Immature natural killer cell (primary cell): ENCODE data around the gene PPP2R1A. TPM values are rescaled to one million over a fixed set of nuclear protein-coding genes. Genes with fewer than 3 reads are reported as not detected.

Experiments used
- DNase-seq, 3 donors: peaks; one replicate each; pipeline ENCODE4 v3.0.0; 2022; ENCODE audit warnings: mixed read lengths in 1 of 3
- H3K27ac Mint-ChIP-seq, 6 donors: one replicate each; pipeline ENCODE4 v1.8.0; 2020; ENCODE audit warnings: mixed read lengths in 6 of 6, mild to moderate bottlenecking in 5 of 6, inconsistent platforms in 4 of 6, moderate library complexity in 3 of 6
- H3K27me3 Mint-ChIP-seq, 3 donors: one replicate each; pipeline ENCODE4 v1.8.0; 2020 to 2021; ENCODE audit warnings: low read depth in 3 of 3, mild to moderate bottlenecking in 3 of 3, mixed read lengths in 3 of 3, moderate library complexity in 3 of 3, inconsistent platforms in 1 of 3
- H3K36me3 Mint-ChIP-seq, 3 donors: one replicate each; pipeline ENCODE4 v1.8.0; 2020; ENCODE audit warnings: mixed read lengths in 3 of 3, inconsistent platforms in 2 of 3, mild to moderate bottlenecking in 2 of 3
- H3K4me1 Mint-ChIP-seq, 2 donors: one replicate each; pipeline ENCODE4 v1.8.0; 2020; ENCODE audit warnings: inconsistent platforms in 2 of 2, mild to moderate bottlenecking in 2 of 2, mixed read lengths in 2 of 2, moderate library complexity in 1 of 2
- H3K4me3 Mint-ChIP-seq, 5 donors: one replicate each; pipeline ENCODE4 v1.8.0; 2020; ENCODE audit warnings: mild to moderate bottlenecking in 5 of 5, mixed read lengths in 5 of 5, inconsistent platforms in 3 of 5, moderate library complexity in 3 of 5
- H3K9me3 Mint-ChIP-seq, 6 donors: one replicate each; pipeline ENCODE4 v1.8.0; 2020; ENCODE audit warnings: mild to moderate bottlenecking in 6 of 6, mixed read lengths in 6 of 6, inconsistent platforms in 4 of 6, moderate library complexity in 3 of 6
- polyA plus RNA-seq, 3 donors: library from polyadenylated mRNA; unstranded; fragments of 300-500 nt; fragmentation: Illumina TruSeq; gene quantifications; one replicate each; pipeline ENCODE4 v1.2.3, GENCODE V29; 2021

Gene PPP2R1A
- 100 to 1,000 TPM; 219 to 249 (median 243) TPM for polyA plus RNA-seq

GRCh38 chr19:52189735-52190486, at the start of gene PPP2R1A:
Gene PPP2R1A (plus strand): TSS chr19:52190052. CDS start chr19:52190097, 45 bp downstream.
- Mint-ChIP-seq H3K4me1 (peaks cover 49 to 55% of the 10 kb centered on the region in 2 donors), H3K9me3 (peaks cover 0 to 1% (median 0%) of the 10 kb centered on the region in 6 donors), H3K27ac (peak within 1 kb of the TSS; percentile 98 to 100 (median 100)), H3K4me3 (peak within 1 kb of the TSS; percentile 93 to 99 (median 95)), H3K36me3 (peaks cover 0 to 12% (median 4%) of the 10 kb centered on the region in 3 donors), H3K27me3 (peaks cover 6 to 18% (median 13%) of the 10 kb centered on the region in 3 donors)
- peak; percentile 98 to 99 (median 99) for DNase-seq

- Mint-ChIP-seq H3K4me1 (peaks cover 38 to 53% of the 10 kb centered on the region in 2 donors), H3K36me3 (peaks cover 3 to 9% (median 6%) of the 10 kb centered on the region in 3 donors), H3K9me3 (peaks cover 0 to 15% (median 8%) of the 10 kb centered on the region in 6 donors), H3K27me3 (peaks cover 2 to 7% (median 6%) of the 10 kb centered on the region in 3 donors), H3K4me3 (peak overlapping the region in 3 of 5 donors; percentile 3 to 69 (median 11)), H3K27ac (peak overlapping the region in 5 of 6 donors; percentile 6 to 87 (median 46))
- no peak for DNase-seq
These were observed 48.6 kb upstream of the PPP2R1A start for GRCh38 chr19:52141203-52141602.

GRCh38 chr19:52142001-52142595, 47.8 kb upstream of the PPP2R1A start:
- peaks cover 0 to 6% (median 3%) of the 10 kb centered on the region in 3 donors for H3K36me3 Mint-ChIP-seq
- H3K9me3 Mint-ChIP-seq: peaks cover 0 to 12% (median 4%) of the 10 kb centered on the region in 6 donors
- peaks cover 2 to 7% (median 6%) of the 10 kb centered on the region in 3 donors for H3K27me3 Mint-ChIP-seq
- H3K27ac Mint-ChIP-seq: peak overlapping the region in 1 of 6 donors; percentile 40
- no peak for DNase-seq
- H3K4me3 Mint-ChIP-seq: no peak overlapping the region
- peaks cover 32 to 44% of the 10 kb centered on the region in 2 donors for H3K4me1 Mint-ChIP-seq

- peaks cover 14 to 25% (median 18%) of the 10 kb centered on the region in 3 donors for H3K36me3 Mint-ChIP-seq
- DNase-seq: no peak
- H3K27me3 Mint-ChIP-seq: peaks cover 0 to 2% (median 0%) of the 10 kb centered on the region in 3 donors
- H3K27ac Mint-ChIP-seq: no peak overlapping the region
- no peak overlapping the region for H3K4me3 Mint-ChIP-seq
- peaks cover 14 to 53% (median 32%) of the 10 kb centered on the region in 6 donors for H3K9me3 Mint-ChIP-seq
- no peaks in the 10 kb centered on the region for H3K4me1 Mint-ChIP-seq
These were observed 41.6 kb upstream of the PPP2R1A start for GRCh38 chr19:52148256-52148655.

- peaks cover 0 to 5% (median 0%) of the 10 kb centered on the region in 3 donors for H3K27me3 Mint-ChIP-seq
- peaks cover 0 to 6% of the 10 kb centered on the region in 2 donors for H3K4me1 Mint-ChIP-seq
- no peak overlapping the region for H3K4me3 Mint-ChIP-seq
- DNase-seq: no peak
- peaks cover 73 to 80% (median 76%) of the 10 kb centered on the region in 3 donors for H3K36me3 Mint-ChIP-seq
- H3K9me3 Mint-ChIP-seq: peaks cover 55 to 96% (median 93%) of the 10 kb centered on the region in 6 donors
- no peak overlapping the region for H3K27ac Mint-ChIP-seq
These were observed 34.1 kb upstream of the PPP2R1A start for GRCh38 chr19:52155596-52156359.

- Mint-ChIP-seq H3K36me3 (peaks cover 17 to 28% (median 20%) of the 10 kb centered on the region in 3 donors), H3K4me3 (peak overlapping the region; percentile 93 to 99 (median 97)), H3K27ac (peak overlapping the region; percentile 95 to 98 (median 97)), H3K4me1 (peaks cover 50 to 56% of the 10 kb centered on the region in 2 donors), H3K9me3 (no peaks in the 10 kb centered on the region), H3K27me3 (peaks cover 0 to 5% (median 2%) of the 10 kb centered on the region in 3 donors)
- peak in 1 of 3 donors; percentile 12 for DNase-seq
These were observed 19.5 kb upstream of the PPP2R1A start for GRCh38 chr19:52170304-52170703.

GRCh38 chr19:52170863-52171320, 19.0 kb upstream of the PPP2R1A start:
- Mint-ChIP-seq H3K4me1 (peaks cover 53 to 57% of the 10 kb centered on the region in 2 donors), H3K9me3 (no peaks in the 10 kb centered on the region), H3K4me3 (peak overlapping the region; percentile 93 to 99 (median 97)), H3K27me3 (peaks cover under 1 to 5% (median 2%) of the 10 kb centered on the region in 3 donors), H3K36me3 (peaks cover 13 to 24% (median 17%) of the 10 kb centered on the region in 3 donors), H3K27ac (peak overlapping the region; percentile 95 to 98 (median 97))
- no peak for DNase-seq

- peak; percentile 76 to 81 (median 80) for DNase-seq
- H3K9me3 Mint-ChIP-seq: no peaks in the 10 kb centered on the region
- H3K4me1 Mint-ChIP-seq: peaks cover 59 to 64% of the 10 kb centered on the region in 2 donors
- peak within 1 kb of the TSS; percentile 93 to 99 (median 97) for H3K4me3 Mint-ChIP-seq
- H3K27me3 Mint-ChIP-seq: peaks cover 2 to 6% (median 5%) of the 10 kb centered on the region in 3 donors
- H3K36me3 Mint-ChIP-seq: peaks cover 13 to 24% (median 17%) of the 10 kb centered on the region in 3 donors
- H3K27ac Mint-ChIP-seq: peak within 1 kb of the TSS; percentile 95 to 98 (median 97)
These were observed 18.3 kb upstream of the PPP2R1A start, which contains the start of gene ZNF836 for GRCh38 chr19:52171321-52172169. Gene ZNF836 (minus strand): TSS chr19:52171621. CDS start chr19:52168072, 3,549 bp downstream.

GRCh38 chr19:52172347-52172746, 17.5 kb upstream of the PPP2R1A start:
- H3K4me1 Mint-ChIP-seq: peaks cover 67 to 72% of the 10 kb centered on the region in 2 donors
- peaks cover 2 to 6% (median 5%) of the 10 kb centered on the region in 3 donors for H3K27me3 Mint-ChIP-seq
- peaks cover 12 to 19% (median 16%) of the 10 kb centered on the region in 3 donors for H3K36me3 Mint-ChIP-seq
- peak overlapping the region; percentile 95 to 98 (median 97) for H3K27ac Mint-ChIP-seq
- DNase-seq: no peak
- H3K9me3 Mint-ChIP-seq: no peaks in the 10 kb centered on the region
- H3K4me3 Mint-ChIP-seq: peak overlapping the region; percentile 93 to 99 (median 97)

GRCh38 chr19:52176574-52176973, 13.3 kb upstream of the PPP2R1A start:
- peak; percentile 61 to 68 (median 63) for DNase-seq
- Mint-ChIP-seq H3K9me3 (no peaks in the 10 kb centered on the region), H3K27ac (peak overlapping the region; percentile 82 to 95 (median 94)), H3K27me3 (peaks cover 1 to 6% (median 2%) of the 10 kb centered on the region in 3 donors), H3K36me3 (no peaks in the 10 kb centered on the region), H3K4me3 (peak overlapping the region; percentile 77 to 84 (median 80)), H3K4me1 (peaks cover 46 to 65% of the 10 kb centered on the region in 2 donors)

GRCh38 chr19:52187407-52187806, 2.4 kb upstream of the PPP2R1A start:
- Mint-ChIP-seq H3K4me1 (peaks cover 30 to 33% of the 10 kb centered on the region in 2 donors), H3K36me3 (no peaks in the 10 kb centered on the region), H3K4me3 (no peak overlapping the region), H3K9me3 (peaks cover 0 to 1% (median 0%) of the 10 kb centered on the region in 6 donors), H3K27me3 (peaks cover 6 to 16% (median 10%) of the 10 kb centered on the region in 3 donors), H3K27ac (peak overlapping the region in 5 of 6 donors; percentile 14 to 78 (median 57))
- no peak for DNase-seq
